ENCODE results near the gene FOXI2.

FOXI2 gene

GRCh38 chr10:127736915-127737562 is at the start of gene FOXI2:
FOXI2 (plus strand) TSS chr10:127737185; CDS start chr10:127737274, 89 bp downstream.
- no peak for DNase-seq (ENCODE audit: low spot score)

- no peak for DNase-seq (ENCODE audit: low spot score)
Observed at GRCh38 chr10:127687548-127687947, 49.4 kb upstream of the FOXI2 start.

- DNase-seq (ENCODE audit: low spot score), result no peak
Observed at GRCh38 chr10:127690176-127690835, 46.7 kb upstream of the FOXI2 start.

GRCh38 chr10:127694580-127695193 is 42.3 kb upstream of the FOXI2 start:
- DNase-seq (ENCODE audit: low spot score), result peak; percentile 5

- DNase-seq (ENCODE audit: low spot score), result no peak
Observed at GRCh38 chr10:127695431-127695830, 41.6 kb upstream of the FOXI2 start.

GRCh38 chr10:127698886-127699285 is 38.1 kb upstream of the FOXI2 start:
- DNase-seq (ENCODE audit: low spot score), result no peak

- no peak for DNase-seq (ENCODE audit: low spot score)
Observed at GRCh38 chr10:127699311-127699710, 37.7 kb upstream of the FOXI2 start.

GRCh38 chr10:127702271-127702670 is 34.7 kb upstream of the FOXI2 start:
- DNase-seq (ENCODE audit: low spot score), result no peak

- no peak for DNase-seq (ENCODE audit: low spot score)
Observed at GRCh38 chr10:127715249-127715648, 21.7 kb upstream of the FOXI2 start.

GRCh38 chr10:127715782-127716378 is 21.1 kb upstream of the FOXI2 start:
- DNase-seq (ENCODE audit: low spot score), result peak; percentile 44

GRCh38 chr10:127720142-127720541 is 16.8 kb upstream of the FOXI2 start:
- DNase-seq (ENCODE audit: low spot score), result no peak

GRCh38 chr10:127720903-127721302 is 16.1 kb upstream of the FOXI2 start:
- DNase-seq (ENCODE audit: low spot score), result no peak

GRCh38 chr10:127734753-127735152 is 2.2 kb upstream of the FOXI2 start:
- DNase-seq (ENCODE audit: low spot score), result no peak

GRCh38 chr10:127735156-127735555 is 1.8 kb upstream of the FOXI2 start:
- no peak for DNase-seq (ENCODE audit: low spot score)

GRCh38 chr10:127735723-127736221 is 1.2 kb upstream of the FOXI2 start:
- DNase-seq (ENCODE audit: low spot score), result no peak

- DNase-seq (ENCODE audit: low spot score), result no peak
Observed at GRCh38 chr10:127736222-127736914, 617 bp upstream of the FOXI2 start.

GRCh38 chr10:127737563-127738511 is 852 bp downstream of the FOXI2 start:
- DNase-seq (ENCODE audit: low spot score), result no peak

GRCh38 chr10:127738512-127739424 is 1.8 kb downstream of the FOXI2 start:
- no peak for DNase-seq (ENCODE audit: low spot score)

- DNase-seq (ENCODE audit: low spot score), result no peak
Observed at GRCh38 chr10:127739908-127740307, 2.9 kb downstream of the FOXI2 start.

GRCh38 chr10:127740596-127740995 is 3.6 kb downstream of the FOXI2 start:
- DNase-seq (ENCODE audit: low spot score), result no peak

Measured in LoVo (cell line).